Left kidney (tissue), 2 donors: Measurements from ENCODE around the gene HMCN1. TPM values are rescaled to one million over a fixed set of nuclear protein-coding genes. Genes with fewer than 3 reads are reported as not detected.
A peak's percentile ranks its signal among the peaks of the same experiment; 100 is the strongest.

ENCODE experiments used
- DNase-seq: peaks from one replicate; pipeline ENCODE4 v3.0.0-alpha.2; 2013
- polyA plus RNA-seq: library from polyadenylated mRNA; unstranded; fragments of 120-200 nt; gene quantifications from one replicate; pipeline ENCODE4 v1.2.1, GENCODE V29; 2013; ENCODE audit not compliant: insufficient read length

Gene HMCN1
- polyA plus RNA-seq, 1 donor, result 61.3 TPM

- DNase-seq, result no peak
These were observed 178.3 kb downstream of the HMCN1 start for GRCh38 chr1:185912504-185912903.

GRCh38 chr1:185914089-185914488 is 179.9 kb downstream of the HMCN1 start:
- DNase-seq, result no peak

DNA sequence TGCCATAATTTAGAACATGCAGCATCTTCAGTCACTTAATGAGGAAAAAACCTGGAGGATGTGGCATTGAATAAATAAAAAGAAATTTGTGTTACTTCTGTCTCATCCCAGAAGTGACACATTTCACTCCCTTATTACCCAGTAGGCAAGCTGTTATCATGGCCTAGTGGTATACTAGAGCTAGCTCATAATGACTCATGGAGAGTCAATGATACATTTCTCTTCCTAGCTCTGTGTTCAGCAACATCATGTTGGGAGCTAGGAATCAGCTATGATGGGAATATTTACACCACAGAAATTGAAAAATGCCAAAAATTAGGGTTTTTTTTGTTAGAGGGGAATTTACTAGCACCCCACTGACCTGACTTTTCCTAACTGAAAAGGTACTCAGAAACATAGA is 182.7 kb downstream of the HMCN1 start:
- no peak for DNase-seq

DNA sequence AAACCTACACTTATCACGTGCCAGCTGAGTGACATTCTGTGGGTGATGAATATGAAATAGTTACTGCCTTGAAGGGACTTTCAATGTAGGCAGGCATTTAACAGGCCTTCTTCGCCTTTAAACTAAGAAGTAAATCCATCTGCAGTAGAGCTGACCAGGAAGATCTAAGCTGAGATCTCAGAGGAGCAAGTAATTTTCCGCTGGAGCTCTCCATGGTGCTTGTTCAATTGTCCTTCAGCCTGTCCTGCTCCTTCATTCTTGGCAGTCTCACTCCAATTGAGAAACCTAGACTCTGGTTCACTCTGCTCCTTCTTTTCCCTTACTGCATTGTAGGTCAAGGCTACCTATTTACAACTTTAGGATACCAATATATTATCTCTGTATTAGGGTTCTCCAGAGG is 183.5 kb downstream of the HMCN1 start:
- DNase-seq, result peak; percentile 42

DNA sequence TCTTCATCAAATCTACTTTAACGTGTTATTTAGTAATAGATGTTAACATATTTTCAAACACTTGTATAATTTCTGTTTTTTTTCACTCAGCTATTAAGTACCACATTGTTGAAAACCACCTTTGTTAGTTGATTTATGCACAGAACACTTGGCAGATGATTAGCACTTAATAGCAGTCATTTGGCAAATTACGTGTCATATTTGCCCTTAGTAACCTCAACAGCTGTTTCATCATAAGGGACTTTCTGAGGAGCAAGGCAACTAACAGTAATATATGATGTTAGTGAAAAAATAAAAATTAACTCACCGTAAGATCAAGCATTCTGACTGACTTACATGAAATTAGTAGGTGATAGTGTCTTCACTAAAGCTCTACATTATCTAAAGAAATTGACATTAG is 186.4 kb downstream of the HMCN1 start:
- no peak for DNase-seq

DNA sequence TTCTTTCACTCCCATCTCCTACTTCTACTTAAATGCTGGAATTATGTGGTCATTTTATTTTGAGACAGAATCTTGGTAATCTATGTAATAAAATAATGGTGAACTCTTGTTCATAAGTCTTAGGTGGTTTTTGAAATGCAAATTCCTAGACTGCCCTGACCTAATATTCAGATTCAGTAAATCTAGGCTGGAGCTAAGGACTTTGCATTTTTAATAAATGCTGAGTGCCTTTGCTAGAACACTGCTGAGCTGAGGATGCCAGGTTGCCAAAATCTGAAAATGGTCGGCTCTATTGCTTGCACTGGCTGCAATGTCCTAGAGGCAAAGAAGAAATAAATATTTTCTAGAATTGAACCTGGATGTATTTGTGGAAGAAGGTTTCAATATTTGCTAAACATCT is 187.4 kb downstream of the HMCN1 start:
- DNase-seq, result no peak

DNA sequence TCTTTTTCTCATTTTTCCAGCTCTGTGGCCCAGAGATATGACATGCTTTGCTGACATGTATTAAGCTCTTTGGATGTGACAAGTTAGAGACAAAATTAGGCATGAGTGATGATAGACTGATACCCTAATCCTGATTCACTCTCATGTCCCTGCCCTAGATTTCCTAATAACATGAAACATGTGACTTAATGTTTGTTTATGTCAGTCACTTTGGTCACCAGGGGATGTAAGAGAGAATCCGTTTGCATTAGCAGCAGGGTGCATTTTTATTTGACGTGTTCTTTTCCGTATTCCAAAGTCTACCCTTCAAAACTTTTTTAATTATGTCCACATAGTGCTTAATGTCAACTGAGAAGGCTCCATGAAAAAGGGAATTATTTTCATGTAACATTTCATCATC is 192.4 kb downstream of the HMCN1 start:
- DNase-seq, result no peak

DNA sequence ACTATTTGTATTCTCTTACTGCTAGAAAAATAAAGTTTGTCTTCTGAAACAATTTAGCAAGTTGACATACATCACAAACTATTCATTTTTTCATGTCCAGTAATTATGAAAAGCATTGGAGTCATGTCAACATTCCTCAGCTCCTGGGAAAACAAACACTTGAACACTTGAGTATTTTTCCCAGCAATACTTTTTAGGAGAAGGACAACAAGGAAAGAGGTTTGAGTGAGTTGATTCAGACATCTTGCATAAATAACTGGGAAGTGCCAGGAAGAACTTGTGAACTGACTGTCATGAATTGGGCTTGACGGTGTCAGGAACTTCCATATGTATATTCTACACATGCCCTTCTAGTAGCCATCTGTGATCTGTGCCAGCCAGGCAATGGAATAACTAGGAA is 195.6 kb downstream of the HMCN1 start:
- DNase-seq, result no peak

GRCh38 chr1:185931438-185931837 is 197.2 kb downstream of the HMCN1 start:
- DNase-seq, result no peak

DNA sequence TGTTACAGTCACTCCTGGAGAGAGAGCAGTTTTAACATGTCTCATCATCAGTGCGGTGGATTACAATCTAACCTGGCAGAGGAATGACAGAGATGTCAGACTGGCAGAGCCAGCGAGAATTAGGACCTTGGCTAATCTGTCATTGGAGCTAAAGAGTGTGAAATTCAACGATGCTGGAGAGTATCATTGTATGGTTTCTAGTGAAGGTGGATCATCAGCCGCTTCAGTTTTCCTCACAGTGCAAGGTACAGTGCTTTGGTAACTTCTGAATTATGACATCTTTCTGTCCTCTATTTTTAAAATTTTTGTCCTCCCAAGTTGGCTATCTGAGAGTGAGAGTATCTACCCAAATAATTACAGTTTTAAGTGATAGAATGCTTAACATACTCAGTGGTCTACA is 199.4 kb downstream of the HMCN1 start:
- no peak for DNase-seq

DNA sequence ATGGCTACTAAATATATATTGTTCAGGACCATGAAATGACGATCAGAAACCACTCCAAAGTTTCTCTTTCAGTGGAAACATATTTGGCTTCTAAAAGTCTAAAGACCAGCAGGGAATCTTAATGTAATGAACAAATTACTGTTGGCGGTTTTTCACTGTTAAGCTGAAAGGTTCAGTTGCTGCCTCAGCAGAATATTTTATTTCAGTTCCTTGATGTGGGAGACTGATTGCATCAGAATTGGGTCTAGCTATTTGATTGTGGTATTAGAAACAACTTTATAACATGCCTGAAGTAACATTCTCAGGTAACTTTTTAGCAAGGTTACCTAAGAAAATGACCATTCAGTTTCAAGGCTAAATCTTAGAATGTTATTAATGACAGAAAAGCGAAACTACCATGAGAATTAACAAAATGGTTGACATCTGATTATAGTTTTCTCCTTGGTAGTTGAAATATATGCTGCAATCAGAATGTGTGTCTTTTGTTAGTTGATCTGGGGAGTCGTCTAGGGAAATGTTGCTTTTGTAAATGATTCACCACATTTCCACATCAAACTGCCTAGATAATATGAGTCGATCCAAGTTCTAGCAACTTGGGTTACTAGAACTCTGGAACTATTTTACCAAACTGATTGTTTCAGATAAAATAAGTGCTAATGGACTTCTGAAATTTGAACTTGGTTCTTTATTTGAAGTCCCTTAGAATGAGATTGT is 200.4 kb downstream of the HMCN1 start:
- DNase-seq, result peak; percentile 31

- no peak for DNase-seq
These were observed 201.2 kb downstream of the HMCN1 start for GRCh38 chr1:185935360-185935759.

GRCh38 chr1:185936641-185937040 is 202.4 kb downstream of the HMCN1 start:
- no peak for DNase-seq

GRCh38 chr1:185938396-185938795 is 204.2 kb downstream of the HMCN1 start:
- DNase-seq, result no peak

DNA sequence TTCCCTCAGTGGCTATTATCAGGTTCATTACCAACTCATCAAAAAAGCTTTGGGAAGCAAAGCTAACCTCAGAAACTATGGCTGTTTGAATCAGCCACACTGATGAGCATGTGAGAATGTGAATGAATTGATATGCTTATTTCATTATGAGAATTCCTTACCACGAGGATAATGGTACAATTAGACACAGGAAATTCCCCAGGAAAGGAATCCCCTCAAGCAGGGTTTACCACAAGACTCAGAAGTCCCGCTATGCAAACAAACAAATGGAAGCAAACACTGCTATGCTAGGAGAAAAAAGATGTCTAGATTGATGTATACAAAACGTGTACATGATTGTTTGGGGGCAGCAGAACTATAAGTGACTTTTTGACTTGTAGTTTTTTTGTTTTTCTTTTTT is 205.0 kb downstream of the HMCN1 start:
- no peak for DNase-seq

- DNase-seq, result no peak
These were observed 208.8 kb downstream of the HMCN1 start for GRCh38 chr1:185942961-185943360.

GRCh38 chr1:185956881-185957280 is 222.7 kb downstream of the HMCN1 start:
- DNase-seq, result no peak

GRCh38 chr1:185957441-185958363 is 223.5 kb downstream of the HMCN1 start:
- no peak for DNase-seq

GRCh38 chr1:185960422-185961321 is 226.5 kb downstream of the HMCN1 start:
- peak; percentile 57 for DNase-seq

DNA sequence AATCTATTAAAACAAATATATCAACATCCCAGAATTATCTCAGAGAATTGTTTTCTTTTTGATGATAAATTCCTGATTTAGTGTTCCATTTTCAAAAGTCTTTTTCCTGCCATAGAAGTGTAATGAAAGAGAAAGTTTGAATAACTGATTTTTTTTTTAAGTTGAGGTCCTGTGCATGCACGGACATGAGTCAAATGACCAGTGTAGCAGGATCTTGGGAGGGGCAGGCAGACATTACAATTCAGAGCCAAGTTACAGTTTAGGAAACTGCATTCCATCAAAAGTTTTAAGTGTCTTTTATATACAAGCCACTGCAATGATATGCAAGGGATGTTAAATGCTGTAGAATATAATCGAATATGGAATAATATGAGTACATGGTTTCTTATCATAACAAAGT is 227.5 kb downstream of the HMCN1 start:
- no peak for DNase-seq

DNA sequence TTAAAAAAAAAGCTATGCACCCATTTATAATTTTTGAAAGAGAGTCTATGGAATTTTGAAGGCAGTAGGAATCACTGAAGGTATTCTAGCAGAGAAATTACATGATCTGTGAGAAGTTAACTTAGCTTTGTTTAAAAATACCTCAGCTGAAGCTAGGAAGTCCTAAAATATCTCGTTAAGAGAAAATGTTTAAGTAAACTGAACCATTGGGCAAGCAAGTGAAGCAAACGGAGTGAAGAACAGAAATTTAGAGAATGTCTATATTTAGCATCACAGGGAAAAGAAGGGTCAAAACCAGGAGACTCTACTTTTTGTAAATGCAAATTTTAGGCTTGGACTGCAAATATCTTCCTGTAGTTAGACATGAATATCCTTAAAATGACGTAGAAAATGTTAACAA is 230.8 kb downstream of the HMCN1 start:
- DNase-seq, result no peak

GRCh38 chr1:185965870-185966269 is 231.7 kb downstream of the HMCN1 start:
- no peak for DNase-seq
